ENCODE results near the gene COL4A1.

Gene COL4A1

DNA sequence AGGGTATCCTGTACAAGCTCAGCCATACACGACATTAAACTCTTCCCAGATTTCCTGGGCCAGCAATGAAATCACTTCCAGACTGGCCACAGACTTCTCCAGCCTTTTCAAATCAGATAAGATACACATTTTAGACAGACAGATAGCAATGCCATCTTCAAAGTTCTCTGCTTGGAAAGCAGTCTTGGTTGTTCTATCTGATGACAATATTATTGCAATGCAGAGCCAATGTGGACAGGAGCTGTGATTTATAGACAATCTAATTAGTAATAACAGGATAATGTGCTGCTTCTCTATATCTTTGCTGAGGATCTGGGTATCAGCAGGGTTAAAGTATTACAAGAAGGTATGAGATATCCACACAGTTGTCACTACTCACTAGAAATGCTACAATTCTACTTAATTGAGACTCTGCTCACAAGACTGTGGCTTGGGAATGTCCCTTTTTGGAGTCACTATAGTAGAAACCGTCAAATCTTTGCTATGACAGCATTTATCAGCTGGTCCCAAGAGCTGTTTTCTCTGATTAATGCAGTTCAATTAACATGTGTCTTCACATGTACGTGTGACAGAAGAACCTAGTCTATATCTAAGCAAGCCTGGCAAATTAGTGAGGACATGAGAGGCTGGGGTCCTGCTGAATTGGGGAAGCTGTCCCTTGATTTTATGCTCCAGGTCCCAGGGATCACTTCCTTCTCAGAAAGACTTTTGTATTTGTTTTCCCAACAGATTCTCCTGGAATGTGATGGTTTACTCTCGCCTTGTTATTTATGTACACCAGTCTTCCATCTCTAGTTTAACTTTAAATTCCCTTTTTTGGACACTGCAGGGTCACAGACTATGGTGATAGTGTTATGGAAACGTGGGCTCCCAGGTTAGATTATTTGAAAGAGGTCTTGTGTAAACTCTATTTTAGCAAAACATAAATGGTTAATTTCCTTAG, 68.8 kb downstream of the COL4A1 start:
- no peak for DNase-seq (ENCODE audit: low read depth, low spot score)

GRCh38 chr13:110236831-110237261, 70.1 kb downstream of the COL4A1 start:
- no peak for DNase-seq (ENCODE audit: low read depth, low spot score)

DNA sequence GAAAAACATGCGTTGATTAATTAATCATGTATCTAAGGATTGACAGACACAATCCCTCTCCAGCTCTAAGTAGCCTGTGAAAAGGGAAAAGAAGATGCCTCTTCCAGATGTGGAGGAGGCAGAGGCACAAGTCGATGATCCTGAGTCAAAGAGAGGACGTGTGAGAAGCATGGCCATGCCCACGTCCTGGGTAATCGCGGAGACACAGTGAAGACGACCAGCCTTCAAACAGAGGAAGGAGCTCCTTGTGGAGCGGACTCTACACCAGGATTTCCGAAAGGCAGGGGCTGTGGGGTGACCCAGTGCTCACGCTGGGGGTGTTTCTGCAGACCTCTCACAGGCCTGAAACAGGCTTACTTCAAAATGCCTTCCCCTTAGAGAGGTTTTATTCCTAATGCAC, 70.5 kb downstream of the COL4A1 start:
- no peak for DNase-seq (ENCODE audit: low read depth, low spot score)

GRCh38 chr13:110234532-110234931, 72.4 kb downstream of the COL4A1 start:
- DNase-seq (ENCODE audit: low read depth, low spot score), result no peak

GRCh38 chr13:110233951-110234280, 73.0 kb downstream of the COL4A1 start:
- no peak for DNase-seq (ENCODE audit: low read depth, low spot score)

GRCh38 chr13:110233181-110233950, 73.6 kb downstream of the COL4A1 start:
- no peak for DNase-seq (ENCODE audit: low read depth, low spot score)

DNA sequence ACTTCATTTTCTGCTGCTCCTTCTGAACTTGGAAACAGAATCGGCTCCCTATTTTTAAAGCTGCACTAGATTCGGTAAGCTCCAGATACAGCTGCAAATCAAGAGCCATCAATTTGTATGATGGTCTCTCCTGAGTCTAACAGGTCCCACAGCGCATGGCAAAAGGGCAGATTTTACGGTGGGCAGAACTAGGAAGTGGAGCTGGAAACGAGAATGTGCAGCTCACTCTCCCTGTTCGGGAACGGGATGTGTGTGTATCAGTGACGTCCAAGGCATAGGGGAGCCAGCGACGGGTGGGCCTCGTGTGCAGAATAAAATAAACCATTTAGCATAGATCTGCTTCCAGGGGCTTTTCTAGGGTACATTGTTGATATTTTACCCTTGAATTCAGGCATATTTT, 74.2 kb downstream of the COL4A1 start:
- DNase-seq (ENCODE audit: low read depth, low spot score), result no peak

- no peak for DNase-seq (ENCODE audit: low read depth, low spot score)
Measured at GRCh38 chr13:110232142-110232541, 74.8 kb downstream of the COL4A1 start.

GRCh38 chr13:110231348-110232047, 75.5 kb downstream of the COL4A1 start:
- no peak for DNase-seq (ENCODE audit: low read depth, low spot score)

DNA sequence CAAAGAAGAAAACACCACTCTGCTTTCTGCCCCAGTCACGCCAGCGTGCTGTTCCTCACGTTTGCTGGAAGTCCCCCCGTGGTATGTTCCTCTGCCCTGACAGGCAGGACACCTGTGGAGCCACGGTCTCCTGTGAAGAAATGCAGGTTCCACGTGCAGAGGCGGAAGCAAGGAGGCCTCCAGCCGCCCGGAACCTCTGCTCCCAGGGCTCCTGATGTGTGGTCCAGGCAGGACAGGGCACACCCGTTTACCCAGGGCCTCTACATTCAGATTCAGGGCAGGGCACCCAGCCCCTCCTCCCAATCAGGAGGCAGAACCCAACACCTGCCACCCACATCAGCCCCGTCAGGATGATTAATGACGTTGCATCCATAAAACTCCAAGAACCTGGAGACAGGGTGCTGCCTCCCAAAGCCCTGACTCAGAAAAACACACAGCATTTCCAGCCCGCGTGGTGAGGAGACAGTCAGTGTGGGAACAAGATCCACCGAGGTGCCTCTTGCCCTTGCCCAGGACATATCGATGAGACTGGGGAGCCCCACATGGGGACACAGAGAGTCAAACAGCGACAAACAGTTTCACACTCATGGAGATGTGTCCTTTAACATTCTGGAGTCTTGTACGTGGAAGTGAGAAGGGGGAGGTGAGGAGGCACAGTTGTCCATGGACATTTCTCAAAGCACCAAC, 76.2 kb downstream of the COL4A1 start:
- DNase-seq (ENCODE audit: low read depth, low spot score), result no peak

GRCh38 chr13:110229905-110230563, 76.9 kb downstream of the COL4A1 start:
- no peak for DNase-seq (ENCODE audit: low read depth, low spot score)

- DNase-seq (ENCODE audit: low read depth, low spot score), result no peak
Measured at GRCh38 chr13:110228936-110229904, 77.7 kb downstream of the COL4A1 start.

DNA sequence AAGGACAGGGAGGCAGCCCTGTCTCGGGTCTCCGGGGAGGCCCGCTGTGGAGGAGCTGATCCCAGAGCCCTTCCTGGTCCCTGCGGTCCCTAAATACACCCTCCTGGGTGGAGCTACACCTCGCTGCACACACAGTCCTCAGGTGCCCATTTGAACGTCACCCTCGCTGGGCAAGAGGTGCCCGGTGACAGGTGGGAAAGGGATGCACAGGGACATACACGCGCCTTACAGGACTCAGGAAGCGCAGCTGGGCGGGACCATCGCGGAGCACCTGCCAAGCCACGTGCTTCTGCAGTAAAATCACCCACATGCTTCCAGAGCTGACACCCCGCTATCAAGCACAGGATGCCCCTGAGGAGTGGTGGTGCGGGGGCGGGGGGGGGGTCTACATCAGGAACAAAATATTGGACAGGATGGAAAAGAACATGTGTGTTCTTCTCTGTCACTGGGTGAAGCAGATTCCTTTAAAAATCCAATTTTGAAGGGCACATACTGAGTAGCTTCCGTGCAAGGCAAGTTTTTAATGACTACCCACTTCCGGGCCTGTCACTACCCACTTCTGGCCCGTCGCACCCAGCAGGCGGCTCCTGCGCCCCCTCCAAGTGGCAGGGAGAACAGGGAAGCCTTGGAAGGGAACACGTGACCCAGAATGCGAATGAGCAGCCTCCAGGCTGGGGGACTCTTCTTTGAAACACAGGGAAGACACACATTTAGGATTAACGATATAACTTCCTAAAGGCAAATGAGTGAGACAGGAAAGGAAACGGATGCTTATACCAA, 78.9 kb downstream of the COL4A1 start:
- DNase-seq (ENCODE audit: low read depth, low spot score), result no peak

GRCh38 chr13:110227416-110227815, 79.5 kb downstream of the COL4A1 start:
- DNase-seq (ENCODE audit: low read depth, low spot score), result no peak

DNA sequence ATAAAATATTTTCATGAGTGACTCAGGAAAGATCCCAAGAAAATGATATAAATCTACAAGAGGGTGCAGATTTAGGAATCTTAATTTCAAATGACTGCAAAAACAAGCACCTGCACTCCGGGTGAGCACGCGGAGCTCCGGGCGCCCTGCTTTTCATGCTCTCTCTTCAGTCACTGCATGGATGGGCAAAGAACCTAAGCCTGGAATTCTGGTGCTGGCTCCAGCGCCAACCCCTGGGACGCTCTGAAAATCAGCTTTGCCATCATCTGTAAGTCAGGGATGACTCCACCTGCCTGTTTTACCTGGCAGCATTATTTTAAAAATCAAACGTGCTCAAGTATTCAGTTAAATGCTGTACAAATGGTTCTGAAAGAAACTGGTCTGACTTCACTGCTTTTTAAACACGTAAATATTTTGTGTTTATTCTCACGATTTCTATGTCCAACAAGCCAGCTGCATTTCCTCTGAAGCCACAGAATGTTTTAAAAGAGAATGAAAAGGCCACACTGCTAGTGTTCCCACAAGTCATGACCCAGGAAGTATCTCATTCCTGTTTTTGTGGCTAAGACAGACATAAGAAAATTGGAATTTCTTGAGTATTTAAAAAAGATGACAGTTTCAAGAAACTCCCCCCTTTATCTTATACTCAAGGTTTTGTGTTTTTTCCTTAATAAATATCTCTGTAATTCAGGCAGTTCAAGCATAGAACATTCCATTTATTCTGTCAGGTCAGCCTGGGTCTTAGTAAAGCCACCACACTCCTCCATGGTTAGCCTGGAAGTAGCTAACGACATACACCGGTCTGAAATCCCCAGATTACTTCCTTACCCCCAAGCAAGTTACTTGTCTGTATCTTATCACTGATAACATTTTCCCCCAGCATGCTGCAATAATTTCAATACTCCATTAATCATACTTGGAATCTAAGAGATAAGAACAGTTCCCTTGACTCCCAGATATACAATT, 81.1 kb downstream of the COL4A1 start:
- no peak for DNase-seq (ENCODE audit: low read depth, low spot score)

DNA sequence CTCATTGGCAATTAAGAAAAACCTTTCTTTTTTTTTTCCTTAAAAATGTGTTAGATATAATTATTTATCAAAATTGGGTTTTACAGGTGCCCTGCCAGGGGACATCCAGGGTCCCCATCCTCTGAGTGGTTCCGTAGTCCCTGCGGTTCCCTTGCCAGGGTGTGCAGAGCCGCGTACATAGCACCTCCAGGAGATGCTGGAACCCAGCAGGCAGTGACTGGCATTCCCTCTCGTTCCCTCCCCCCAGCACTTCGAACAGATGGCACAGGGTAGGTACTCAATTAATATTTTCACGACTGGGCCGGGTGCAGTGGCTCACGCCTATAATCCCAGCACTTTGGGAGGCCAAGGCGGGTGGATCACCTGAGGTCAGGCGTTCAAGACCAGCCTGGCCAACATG, 82.0 kb downstream of the COL4A1 start:
- no peak for DNase-seq (ENCODE audit: low read depth, low spot score)

- DNase-seq (ENCODE audit: low read depth, low spot score), result no peak
Measured at GRCh38 chr13:110224519-110224918, 82.4 kb downstream of the COL4A1 start.

Measured in activated CD4-positive, CD25-positive, alpha-beta regulatory T cell treated with anti-CD3 and anti-CD28 coated beads, Interleukin-2, amount 50 U/mL, for 16 hours (primary cell).